HG03342 (cell line): ENCODE results near the gene CFAP251.
"Not testable (repeated sequence)": the region's sequence is repeated elsewhere in the genome, so short reads cannot be mapped to it uniquely, and the experiment has no call there.

Experiments
- ATAC-seq: cut with Tn5 transposase; IDR thresholded peaks from one replicate; pipeline ENCODE4 v1.9.1; 2021; ENCODE audit warnings: mild to moderate bottlenecking, moderate library complexity; ENCODE audit not compliant: unreplicated experiment

CFAP251 gene

DNA sequence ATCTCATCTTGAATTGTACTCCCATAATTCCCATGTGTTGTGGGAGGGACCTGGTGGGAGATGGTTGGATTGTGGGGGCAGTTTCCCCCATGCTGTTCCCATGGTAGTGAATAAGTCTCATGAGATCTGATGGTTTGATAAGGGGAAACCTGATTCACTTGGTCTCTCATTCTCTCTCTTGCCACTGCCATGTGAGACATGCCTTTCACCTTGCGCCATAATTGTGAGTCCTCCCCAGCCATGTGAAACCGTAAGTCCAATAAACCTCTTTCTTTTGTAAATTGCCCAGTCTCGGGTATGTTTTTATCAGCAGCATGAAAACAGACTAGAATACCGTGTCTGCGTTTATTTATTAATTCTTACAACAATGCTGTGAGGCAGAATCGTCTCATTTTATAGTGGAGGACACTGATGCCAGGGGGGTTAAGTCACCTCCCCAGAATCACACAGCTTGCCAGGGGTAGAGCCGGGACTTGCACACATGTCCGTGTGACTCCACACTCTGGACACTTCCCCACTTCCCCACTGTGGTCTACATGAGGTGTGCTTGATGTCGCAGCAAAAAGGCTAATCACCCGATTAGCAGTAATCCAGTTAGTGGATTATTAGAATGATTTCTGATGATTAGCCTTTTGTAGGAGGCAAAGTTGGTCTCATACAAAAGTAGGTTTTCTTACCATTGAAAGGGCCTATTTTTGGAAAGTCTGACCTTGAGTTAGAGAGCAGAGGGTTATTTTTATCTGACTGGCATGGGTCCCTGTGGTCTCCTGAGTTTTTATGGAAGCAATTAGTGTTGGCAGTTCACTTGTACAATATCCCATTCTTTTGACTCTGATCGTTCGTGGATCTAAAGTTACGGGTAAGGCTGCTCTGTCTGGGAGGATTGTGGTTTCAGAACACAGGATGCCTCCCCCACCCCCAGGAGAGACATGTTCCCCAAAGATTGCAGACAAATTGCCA is 55.9 kb downstream of the CFAP251 start:
- ATAC-seq = no peak

DNA sequence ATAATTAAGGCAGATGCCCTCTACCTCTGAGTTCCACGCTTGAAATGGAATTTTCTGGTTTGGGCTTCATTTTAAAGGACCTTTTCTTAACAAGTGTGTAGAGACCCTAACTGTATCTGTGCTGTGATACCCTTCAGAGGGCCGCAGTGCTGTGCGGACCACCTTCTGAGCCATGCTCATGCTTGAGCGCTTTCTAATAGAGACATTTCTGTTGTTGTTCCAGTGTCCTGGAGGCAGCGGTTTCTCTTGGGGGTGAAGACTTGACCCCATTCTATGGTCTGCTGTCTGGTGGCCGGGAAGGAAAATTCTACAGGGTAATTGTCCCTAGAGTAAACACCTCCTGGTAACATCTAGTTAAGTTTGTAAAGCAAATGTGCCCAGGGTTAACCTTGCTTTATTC is 56.6 kb downstream of the CFAP251 start:
- ATAC-seq = no peak

DNA sequence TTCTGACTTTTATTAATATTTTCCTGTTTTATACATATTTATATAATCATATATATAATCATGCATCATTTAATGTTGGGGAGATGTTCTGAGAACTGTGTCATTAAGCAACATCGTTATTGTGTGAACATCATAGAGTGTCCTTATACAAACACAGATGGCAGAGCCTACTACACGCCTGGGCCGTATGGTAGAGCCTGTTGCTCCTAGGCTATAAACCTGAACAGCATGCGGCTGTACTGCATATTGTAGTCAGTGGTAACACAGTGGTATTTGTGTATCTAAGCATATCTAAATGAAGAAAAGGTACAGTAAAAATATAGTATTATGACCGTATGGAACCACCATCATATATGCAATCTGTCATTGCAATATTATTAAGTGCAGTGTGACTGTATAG is 58.6 kb downstream of the CFAP251 start:
- no peak for ATAC-seq

DNA sequence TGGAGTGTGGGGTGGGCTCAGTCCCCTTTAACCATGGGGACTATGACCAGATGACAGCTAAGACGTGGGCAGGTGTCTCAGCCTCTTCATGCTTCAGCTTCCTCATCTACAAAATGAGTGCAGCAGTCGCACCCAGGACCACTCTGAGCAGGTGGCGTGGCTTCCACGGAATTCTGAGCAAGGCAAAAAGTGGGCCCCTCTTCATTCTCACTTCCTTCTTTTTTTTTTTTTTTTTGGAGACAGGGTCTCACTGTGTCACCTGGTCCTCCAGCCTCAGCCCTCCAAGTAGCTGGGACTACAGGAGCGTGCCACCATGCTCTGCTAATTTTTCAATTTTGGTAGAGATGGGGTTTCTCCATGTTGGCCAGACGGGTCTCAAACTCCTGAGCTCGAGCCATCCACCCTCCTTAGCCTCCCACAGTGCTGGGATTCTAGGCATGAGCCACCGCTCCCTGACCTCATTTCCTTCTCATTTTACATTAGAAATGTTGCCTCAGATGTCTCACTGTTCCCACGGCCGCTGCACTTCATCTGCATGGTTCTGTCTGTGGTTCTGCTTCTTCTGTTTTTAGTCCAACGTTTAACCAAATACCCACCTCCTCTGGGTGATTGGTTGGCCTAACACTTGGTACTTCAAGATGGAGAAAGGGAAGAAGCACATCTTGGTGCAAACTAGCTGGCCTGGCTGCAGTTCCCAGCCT is 61.9 kb downstream of the CFAP251 start:
- ATAC-seq = peak; percentile 50

DNA sequence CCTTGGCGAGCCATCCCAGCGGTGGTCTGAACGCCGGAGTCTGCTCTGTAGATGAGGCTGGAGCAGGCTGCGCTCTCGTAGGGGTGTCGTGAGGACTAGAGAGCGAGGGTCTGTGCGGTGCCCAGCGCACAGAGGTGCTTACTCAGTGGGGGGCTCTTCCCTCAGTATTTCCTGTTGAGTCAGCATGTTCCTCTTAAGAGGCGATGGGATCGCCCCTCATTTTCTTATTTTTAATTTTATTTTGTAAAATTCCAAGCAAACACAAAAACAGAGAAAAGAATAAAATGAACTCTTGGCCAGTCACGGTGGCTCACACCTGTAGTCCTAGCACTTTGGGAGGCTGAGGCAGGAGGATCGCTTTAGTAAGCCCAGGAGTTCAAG is 62.5 kb downstream of the CFAP251 start:
- ATAC-seq = peak; percentile 10

DNA sequence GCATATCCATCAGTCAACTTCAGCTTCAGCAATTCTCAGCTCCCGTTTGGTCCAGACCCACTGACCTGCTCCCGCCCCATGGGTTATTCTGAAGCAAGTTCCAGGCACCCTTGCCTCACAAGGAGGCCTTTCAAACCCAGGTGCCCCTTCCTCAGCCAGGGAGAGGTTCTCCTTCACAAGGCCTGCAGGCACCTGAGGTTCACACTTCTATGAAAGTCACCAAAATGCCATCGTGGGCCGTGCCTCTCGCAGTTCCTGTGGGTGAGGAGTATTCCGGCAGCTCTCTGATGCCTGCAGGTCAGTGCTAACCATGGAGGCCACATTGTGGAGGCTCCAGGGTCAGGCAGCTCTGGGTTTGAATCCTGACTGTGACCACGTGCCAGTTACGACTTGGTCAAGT is 63.1 kb downstream of the CFAP251 start:
- no peak for ATAC-seq

DNA sequence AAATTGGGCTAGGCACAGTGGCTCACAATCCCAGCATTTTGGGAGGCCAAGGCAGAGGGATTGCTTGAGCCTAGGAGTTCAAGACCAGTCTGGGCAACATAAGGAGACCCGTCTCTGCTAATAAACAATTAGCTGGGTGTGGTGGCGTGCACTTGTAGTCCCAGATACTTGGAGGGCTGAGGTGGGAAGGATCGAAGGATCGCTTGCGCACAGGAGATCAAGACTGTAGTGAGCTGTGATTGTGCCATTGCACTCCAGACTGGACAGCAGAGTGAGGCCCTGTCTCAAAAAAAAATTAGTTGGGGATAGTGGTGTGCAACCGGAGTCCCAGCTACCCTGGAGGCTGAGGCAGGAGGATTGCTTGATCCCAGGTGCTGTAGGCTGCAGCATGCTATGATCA is 64.6 kb downstream of the CFAP251 start:
- no peak for ATAC-seq

DNA sequence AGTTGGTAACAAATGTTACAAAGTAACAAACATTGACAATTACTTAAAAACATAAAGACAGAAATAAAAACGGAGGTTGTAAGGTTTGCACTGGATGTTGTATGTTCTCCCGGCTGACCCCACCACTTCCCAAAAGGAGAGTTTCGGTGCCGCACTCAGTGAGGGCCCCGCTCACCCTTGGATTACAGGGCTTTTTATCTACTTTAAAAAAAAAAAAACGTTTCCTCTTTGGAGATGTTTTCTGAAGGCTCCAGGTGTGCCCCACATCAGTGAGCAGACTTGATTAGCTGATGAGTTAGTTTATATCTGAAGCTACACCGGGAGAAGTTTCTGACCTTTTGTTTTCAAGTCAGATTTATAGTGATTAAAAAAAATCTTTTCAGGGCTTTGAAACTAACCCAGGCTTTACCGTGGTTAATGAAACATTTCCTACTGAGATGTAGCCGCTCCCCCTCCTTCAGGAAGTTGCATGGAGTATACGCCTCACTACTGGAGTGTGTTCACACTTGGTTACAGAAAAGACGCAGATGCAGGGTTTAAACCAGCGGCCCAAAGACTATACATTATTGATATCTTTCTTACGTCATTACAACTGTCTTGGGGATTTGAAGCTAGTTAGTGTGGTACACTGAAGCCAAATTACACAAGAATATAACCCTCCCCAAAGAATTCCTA is 65.3 kb downstream of the CFAP251 start:
- ATAC-seq = no peak

DNA sequence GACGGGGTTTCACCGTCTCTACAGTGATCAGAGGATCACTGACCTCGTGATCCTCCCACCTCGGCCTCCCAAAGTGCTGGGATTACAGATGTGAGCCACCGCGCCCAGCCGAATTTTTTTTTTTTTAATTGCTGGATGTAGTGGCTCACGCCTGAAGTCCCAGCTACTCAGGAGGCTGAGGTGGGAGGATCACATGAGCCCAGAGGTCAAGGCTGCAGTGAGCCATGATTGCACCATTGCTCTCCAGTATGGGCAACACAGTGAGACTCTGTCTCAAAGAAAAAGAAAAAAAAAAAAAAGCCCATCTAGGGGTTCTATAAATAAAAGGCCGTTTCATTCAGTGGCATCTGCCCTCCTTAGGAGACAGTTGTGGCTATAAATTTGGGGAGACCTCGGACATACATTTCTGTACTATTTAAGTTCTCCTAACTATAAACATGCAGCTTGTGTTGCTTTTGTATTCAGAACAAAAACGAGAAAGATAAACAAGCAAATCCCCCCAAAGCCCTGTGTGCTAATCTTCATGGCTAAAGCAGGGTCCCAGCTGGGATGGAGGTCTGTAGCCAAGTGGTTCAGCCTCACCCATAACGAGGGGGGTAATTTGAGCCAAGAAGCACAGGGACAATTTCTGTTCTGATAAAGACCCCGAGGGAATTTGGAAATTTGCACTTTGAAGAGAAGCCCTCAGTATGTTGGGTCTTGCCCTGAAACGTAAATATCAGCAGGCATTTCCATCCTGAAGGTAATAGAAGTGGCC is 68.3 kb downstream of the CFAP251 start:
- no peak for ATAC-seq

DNA sequence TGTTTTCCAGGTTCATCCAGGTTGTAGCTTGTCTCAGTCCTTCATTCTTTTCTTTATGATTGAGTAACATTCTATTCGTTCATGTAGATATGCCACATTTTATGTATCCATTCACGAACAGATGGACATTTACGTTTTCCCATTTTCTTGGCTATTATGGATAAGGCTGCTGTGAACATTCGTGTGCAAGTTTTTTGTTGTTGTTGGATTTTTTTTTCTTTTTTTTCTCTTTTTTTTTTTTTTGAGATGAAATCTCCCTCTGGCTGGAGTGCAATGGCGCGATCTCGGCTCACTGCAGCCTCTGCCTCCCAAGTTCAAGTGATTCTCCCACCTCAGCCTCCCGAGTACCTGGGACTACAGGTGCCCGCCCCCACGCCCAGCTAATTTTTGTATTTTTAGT is 70.1 kb downstream of the CFAP251 start:
- ATAC-seq = not testable (repeated sequence)

DNA sequence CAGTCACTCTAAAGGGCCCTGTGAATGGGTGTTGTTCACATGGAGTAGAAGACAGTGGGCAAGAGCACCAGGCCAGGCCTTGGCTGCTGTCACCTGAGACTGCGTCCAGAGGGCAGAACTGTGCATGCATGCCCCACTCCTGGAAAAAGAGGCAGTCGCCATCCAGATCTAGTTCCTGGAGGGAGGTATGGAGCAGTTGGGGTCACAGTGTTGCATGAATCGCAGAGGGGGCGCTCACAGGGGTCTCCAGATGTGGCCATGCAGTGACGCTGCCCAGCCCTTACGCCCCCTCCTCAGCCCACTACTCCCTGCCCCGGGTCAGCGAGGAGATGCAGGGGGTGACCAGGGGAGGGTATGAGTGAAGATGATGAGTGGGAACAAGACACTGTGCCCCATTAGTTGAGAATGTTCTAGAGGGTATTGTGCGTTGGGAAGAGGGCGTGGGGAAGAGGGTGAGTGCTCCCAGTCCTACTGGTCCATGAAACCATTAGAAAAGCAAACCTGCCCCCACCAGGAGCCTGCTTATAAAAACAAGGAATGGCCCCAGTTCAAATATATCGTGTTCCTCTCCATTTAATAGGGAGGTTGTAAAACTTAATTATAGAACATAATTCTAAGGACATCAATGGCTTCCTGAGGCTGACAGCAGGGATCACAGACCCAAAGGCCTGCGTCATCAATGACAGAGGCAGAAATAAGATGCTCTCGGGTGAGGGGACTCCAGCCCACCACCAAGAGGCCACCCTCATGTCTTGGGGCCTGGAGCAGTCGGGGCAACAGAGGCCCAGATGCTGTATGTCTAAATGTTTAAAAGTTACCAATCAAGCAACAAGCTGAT is 71.1 kb downstream of the CFAP251 start:
- no peak for ATAC-seq

DNA sequence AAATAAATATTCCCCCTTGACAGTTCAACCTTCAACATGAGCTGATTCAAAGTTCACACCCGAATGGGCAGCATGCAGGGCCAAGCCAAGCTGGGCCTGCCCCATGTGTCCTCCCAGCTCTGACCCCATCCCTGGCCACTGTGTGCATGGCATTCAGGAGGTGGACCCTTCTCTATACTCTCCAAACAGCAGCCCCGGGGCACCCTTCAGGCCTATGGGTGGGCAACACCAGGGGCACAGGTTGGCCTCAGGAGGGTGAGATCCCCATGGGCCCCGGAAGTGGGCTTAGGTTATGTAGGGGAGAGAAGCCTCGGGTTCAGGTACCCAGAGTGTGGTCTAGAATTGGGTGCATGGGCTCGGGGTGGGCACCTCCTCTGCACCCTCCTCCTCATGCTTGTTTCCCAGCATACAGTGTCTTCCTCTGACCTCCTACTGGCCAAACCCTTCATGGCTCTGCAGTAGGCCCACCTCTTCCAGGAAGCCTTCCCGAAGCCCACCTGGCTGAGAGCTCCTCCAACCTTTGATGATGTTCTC is 71.8 kb downstream of the CFAP251 start:
- ATAC-seq = no peak

DNA sequence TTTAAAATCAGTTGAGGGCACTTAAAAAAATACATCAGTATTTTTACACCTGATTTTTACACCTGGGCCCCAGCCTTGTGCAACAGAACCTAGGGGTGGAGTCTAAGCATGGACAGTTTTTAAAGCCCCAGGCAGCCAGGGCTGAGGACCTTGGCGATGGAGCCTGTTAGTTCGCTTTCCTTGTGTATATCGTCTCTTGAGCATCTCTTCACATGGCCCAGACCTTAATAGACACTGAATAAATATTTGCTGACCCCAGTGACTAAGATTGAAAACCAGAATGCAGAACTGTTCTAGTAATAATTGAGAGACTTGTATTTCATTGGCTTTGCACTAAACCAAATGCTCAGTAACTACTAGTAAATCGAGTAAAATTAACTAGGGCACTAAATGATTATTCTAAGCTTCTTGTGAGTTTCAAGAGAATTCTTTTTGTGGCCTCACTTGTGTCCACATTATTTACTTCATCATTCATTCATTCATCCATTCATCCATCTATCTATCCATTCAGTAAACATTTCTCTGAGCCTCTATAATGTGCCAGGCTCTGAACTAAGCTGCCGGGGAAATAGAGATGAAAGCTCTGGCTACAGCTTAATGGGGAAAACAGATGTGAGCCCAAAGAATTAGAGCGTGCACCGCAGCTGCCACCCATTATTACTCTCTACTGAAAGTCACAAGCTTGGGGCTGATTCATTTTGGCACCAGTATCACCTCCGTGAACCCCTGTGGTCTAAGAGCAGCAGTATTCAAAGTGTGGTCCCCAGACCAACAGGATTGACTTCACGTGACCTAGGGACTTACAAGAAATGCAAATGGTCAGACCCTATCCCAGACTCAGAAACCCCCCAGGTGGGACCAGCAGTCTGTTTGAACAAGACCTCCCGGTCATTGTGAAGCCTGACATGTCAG is 72.6 kb downstream of the CFAP251 start:
- ATAC-seq = peak; percentile 74

DNA sequence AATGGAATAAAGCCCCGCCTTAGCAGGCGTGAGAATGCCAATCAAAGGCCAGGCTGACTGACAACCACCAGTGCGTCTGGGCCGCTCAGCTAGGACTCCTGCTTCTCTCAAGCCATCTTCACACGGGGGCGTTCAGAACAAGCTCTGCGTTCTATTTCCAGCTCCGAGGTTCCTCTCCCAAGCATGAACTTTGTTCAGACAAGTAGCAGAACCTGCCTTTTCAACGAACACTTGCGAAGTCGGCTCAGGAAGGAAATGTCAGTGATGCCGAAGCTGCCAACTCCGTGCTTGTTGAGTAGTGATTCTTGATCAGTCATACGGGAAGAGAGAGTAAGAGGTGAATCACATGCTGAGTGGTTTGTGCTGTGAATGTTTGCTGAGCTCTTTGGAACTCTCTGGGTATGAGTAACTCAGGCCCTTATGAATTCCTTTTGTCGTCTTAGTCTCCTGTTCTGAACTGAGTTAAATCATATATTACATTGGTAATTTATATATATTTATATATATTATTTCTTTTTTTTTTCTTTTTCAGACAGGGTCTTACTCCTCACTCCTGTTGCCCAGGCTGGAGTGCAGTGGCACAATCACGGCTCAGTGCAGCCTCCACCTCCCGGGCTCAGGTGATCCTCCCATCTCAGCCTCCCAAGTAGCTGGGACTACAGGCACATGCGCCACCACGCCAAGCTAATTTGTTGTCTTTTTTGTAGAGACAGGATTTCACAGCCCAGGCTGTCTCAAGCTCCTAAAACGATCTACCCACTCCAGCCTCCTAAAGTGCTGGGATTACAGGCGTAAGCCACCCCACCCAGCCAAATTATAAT is 73.9 kb downstream of the CFAP251 start:
- ATAC-seq = peak; percentile 76

DNA sequence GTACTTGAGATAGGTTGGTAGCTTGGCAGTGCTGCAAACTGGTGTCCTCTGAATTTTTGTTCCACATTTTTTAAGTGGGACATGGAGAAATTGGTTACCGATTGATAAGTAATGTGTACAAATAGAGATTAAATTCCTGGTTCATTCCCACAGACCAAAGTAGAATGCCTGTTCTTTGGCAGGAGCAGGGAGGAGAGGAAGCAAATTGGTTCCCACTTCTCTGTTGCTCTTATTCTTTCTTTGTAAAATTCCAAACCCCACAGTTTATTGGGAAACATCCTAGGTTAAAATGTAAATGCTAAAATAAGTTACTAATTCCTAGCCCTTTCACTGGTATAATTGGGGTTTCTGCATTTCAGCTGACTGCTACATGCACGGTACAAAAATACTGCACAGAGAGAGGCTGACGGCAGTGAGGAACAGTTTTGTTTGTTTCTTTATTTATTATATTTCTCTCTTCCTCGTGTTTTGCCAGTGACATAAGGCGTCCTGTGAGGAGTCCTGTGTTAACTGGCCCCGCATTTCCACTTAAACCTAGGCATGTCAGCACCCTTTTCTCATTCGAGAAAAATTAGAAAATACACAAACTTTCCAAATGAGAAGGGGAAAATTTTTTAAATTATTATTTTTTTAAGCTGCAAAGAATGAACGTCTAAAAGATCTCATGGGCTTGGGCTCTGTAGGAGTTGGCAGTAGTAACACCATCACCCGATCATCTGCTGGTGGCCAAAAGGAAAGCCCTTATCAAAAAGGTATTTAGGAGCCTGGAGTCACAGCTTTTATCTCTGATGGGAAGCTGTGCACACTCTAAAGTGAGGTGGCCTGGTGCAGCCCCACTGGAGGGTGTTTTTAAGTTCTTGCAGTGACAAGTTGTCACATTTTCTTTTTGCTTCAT is 77.9 kb downstream of the CFAP251 start:
- no peak for ATAC-seq

DNA sequence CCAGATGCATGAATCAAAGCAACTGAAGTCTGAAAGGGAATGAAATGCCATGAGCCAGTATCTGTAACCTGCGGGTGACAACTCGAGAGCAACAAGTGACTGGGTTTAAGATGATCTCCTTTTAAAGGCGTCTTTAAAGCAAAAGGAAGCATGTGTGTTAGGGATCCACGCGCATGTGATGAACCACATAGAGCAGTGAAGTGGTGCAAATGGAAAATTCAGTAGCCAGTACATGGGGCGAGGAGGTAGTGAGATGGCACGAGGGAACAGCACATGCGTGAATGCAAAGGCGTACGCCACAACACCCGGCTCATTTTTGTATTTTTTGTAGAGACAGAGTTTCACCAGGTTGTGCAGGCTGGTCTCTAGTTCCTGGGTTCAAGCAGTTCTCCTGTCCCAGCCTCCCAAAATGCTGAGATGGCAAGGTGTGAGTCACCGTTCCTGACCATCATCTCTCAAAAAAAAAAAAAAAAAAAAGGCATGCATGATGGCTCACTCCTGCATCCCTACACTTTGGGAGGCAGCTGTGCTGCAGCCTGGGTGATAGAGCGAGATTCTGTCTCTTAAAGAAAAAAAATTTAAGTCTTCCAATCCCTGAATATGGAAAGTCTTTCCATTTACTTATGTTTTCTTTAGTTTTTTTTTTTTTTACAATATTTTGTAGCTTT is 78.7 kb downstream of the CFAP251 start:
- no peak for ATAC-seq
